Keratinocyte (primary cell): ENCODE results near the gene GABRR1.

Experiments used
- EZH2 ChIP-seq: IDR thresholded peaks from one replicate; pipeline ENCODE4 v1.6.1; 2012; ENCODE audit warnings: inconsistent platforms, mild to moderate bottlenecking, low read length, moderate library complexity
- TF ChIP-seq, protein P1 (sequence below), 3 experiments: IDR thresholded peaks in 1 of 3; conservative IDR thresholded peaks in 1 of 3; optimal IDR thresholded peaks in 1 of 3; 2 replicates in 2 of 3; 3 replicates in 1 of 3; pipeline versions ENCODE3 to v1.5.1; 2011; ENCODE audit warnings: low read length in 3 of 3, mild to moderate bottlenecking in 3 of 3, moderate library complexity in 2 of 3, control low read depth in 1 of 3, inconsistent platforms in 1 of 3; ENCODE audit not compliant: insufficient read depth in 2 of 3; ENCODE audit errors: extremely low read depth in 1 of 3

DNA sequence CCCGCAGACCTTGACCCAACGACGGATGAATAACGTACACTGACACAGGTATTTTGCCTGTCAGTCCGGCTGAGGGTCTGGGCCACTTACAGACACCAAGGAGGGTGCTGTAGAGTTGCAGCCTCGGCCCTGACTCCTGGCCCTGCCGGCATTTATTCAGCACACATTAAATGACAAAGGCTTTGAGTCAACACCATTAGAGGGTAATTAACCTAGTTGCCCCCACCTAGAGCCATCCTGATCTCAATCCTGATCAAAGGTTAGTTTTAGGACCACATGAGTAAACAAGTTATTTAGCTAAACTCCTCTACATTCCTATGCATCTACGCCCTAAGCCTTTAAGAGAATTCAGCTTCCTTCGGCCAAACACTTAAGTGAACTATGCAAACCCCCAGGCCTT, 83.2 kb downstream of the GABRR1 start:
- TF ChIP-seq, protein P1, sequence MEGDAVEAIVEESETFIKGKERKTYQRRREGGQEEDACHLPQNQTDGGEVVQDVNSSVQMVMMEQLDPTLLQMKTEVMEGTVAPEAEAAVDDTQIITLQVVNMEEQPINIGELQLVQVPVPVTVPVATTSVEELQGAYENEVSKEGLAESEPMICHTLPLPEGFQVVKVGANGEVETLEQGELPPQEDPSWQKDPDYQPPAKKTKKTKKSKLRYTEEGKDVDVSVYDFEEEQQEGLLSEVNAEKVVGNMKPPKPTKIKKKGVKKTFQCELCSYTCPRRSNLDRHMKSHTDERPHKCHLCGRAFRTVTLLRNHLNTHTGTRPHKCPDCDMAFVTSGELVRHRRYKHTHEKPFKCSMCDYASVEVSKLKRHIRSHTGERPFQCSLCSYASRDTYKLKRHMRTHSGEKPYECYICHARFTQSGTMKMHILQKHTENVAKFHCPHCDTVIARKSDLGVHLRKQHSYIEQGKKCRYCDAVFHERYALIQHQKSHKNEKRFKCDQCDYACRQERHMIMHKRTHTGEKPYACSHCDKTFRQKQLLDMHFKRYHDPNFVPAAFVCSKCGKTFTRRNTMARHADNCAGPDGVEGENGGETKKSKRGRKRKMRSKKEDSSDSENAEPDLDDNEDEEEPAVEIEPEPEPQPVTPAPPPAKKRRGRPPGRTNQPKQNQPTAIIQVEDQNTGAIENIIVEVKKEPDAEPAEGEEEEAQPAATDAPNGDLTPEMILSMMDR (optimal IDR thresholded peaks at IDR 0.05 in 1 of 3, IDR thresholded peaks at IDR 0.05 in 1 of 3, conservative IDR thresholded peaks at IDR 0.05 in 1 of 3; ENCODE audit: extremely low read depth in 1 of 3, insufficient read depth in 2 of 3, low read length in 3 of 3), result no peak
- TF ChIP-seq EZH2, result no peak
